ENCODE data around the gene CLTC. TPM values are rescaled to one million over a fixed set of nuclear protein-coding genes. Genes with fewer than 3 reads are reported as not detected.
A peak's percentile ranks its signal among the peaks of the same experiment; 100 is the strongest.

The CLTC gene
- total and polyA plus RNA-seq, 2 of the 13 experiments (the other 11 are each of a cell fraction or from before 2014, with no cell fraction given), result 134 to 283 TPM

DNA sequence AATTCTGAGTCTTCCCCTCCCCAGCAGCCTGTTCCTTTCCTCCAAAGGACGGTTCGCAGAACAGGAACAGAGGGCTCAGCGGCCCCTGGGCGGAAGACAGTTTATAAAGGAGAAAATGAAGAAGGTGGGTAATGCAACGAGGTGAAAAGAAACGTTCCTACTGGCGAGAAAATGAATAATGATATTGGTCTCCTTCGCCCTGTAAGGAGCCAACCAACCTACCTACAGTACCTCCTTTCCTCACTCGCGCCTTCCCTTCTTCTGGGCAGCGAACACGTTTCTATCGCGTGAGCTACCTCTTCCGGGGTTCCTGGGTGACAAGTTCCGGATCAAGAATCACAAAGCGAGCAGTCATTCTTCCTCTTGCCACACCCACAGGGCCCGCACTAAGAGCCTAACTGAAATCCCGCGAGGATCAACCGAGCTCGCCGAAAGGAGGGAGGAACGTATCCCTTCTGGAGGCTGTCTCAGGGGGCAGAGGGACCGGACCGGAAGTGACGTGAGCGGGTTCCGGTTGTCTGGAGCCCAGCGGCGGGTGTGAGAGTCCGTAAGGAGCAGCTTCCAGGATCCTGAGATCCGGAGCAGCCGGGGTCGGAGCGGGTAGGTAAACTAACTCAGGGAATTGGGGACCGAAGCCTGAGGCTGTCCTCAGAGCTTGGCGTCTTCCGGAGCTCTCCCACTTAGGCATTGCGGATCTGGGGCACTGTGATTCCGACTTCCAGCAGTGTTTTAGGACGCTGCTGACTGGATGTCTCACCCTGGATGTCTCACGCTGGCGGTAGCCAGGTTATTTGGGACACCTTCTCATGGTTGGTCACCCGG lies 87.7 kb downstream of the CLTC start, which contains the start of the genes PTRH2 and VMP1 (continued):
- TF ChIP-seq BHLHE40 (IDR thresholded peaks at IDR 0.05; ENCODE audit: low read length), result peak; percentile 97
- no peak for TF ChIP-seq ZNF432 (CRISPR knock-in tag; IDR thresholded peaks at IDR 0.05; ENCODE audit: borderline replicate concordance)

DNA sequence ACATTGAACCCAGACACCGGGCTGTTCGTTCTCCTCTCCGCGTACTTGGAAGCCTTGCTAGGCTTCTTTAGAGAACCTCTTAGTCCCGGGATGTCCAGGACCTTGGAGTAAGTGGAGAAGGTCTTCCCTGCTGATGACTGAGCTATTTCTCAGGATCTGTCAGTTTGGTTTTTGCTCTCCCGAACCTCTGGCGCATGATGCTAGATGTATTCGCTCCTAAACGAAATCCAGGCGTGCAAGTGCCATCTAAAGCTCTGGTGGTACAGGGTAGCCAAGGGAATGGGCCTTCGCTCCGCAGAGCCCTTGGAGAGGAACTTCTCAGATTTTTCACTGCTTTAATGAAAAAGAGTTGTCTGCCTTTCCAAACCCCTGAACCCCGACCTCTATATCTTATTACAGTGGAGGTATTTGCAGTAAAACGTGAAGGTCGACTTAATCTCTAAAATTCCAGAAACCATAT lies 88.3 kb downstream of the CLTC start:
- FAIRE-seq, result no peak
- H2AFZ ChIP-seq (ENCODE audit: low read length), result no peak overlapping the region
- H4K20me1 ChIP-seq (ENCODE audit: insufficient read depth, low read length), result peaks cover 30% of the 10 kb centered on the region
- peak overlapping the region; percentile 77 to 98 (median 86) for H3K4me3 ChIP-seq (replicated peaks in 1 of 3; ENCODE audit: insufficient read depth in 1 of 3, low read depth in 2 of 3, low read length in 3 of 3)
- ChIA-PET CTCF (ENCODE audit: low intra/inter-chr PET ratio, low total read pairs) (no interaction called here), POLR2A (interaction anchor here (1.0 to 2.8 kb wide), 31 partner anchors 9 to 684 kb away, joined by 3 to 53 read pairs (median 5); partner anchors contain the start of genes CLTC, DHX40, HEATR6 and RNFT1)
- in situ Hi-C loops (cut with HindIII; ENCODE audit: extremely low pct_ligation_motif_present, low pct_unique_long_range_greater_than_20kb) (loop anchor here (5.0 kb wide), 1 partner anchor 49 kb away; no protein-coding TSS in a partner anchor), intact Hi-C loops (cut with micrococcal nuclease; ENCODE audit: unreplicated experiment) (no loop called here)
- peak overlapping the region; percentile 94 for H3K27ac ChIP-seq (ENCODE audit: extremely low read length, insufficient read depth, low read length)
- peak overlapping the region; percentile 97 for H3K9ac ChIP-seq (ENCODE audit: insufficient read depth, low read depth, low read length)
- H3K36me3 ChIP-seq (replicated peaks in 1 of 2; ENCODE audit: control insufficient read depth in 1 of 2, insufficient read depth in 2 of 2, low read length in 2 of 2), result peaks cover 0 to 7% of the 10 kb centered on the region in 2 experiments; a peak in 2 of 5 replicates
- H3K27me3 ChIP-seq (ENCODE audit: control insufficient read depth in 1 of 2, insufficient read depth in 2 of 2, low read length in 2 of 2), result peaks cover 0 to 5% of the 10 kb centered on the region in 2 experiments; a peak in 1 of 5 replicates
- WGBS (ENCODE audit: low lambda C conversion rate), result under 1% methylated on average over 11 of the region's 15 CpGs
- no peak for DNase-seq (ENCODE audit: low spot score)
- peaks cover 95% of the 10 kb centered on the region for H3K79me2 ChIP-seq (ENCODE audit: insufficient read depth, low read length)
- H3K4me2 ChIP-seq (ENCODE audit: low read depth, low read length), result peak overlapping the region; percentile 85
- peak; percentile 21 for ATAC-seq
- BruUV-seq (replicated peaks), result no TSS peak
- peaks cover 75% of the 10 kb centered on the region for H3K4me1 ChIP-seq (ENCODE audit: insufficient read depth, low read length)
- no peaks in the 10 kb centered on the region for H3K9me3 ChIP-seq (ENCODE audit: low read length)
- TF ChIP-seq LCORL (IDR thresholded peaks at IDR 0.05), result no peak
- TF ChIP-seq LCORL (CRISPR knock-in tag; IDR thresholded peaks at IDR 0.05), result 0 out of 2 replicates have a peak, but pooled peaks have one; percentile 3
- 0 out of 2 replicates have a peak, but pooled peaks have one; percentile 9 for TF ChIP-seq SMC3 (IDR thresholded peaks at IDR 0.05; ENCODE audit: low read length)
- peak; percentile 49; the same call in 1 of the 2 replicates for TF ChIP-seq ZFP82 (CRISPR knock-in tag; IDR thresholded peaks at IDR 0.05; ENCODE audit: borderline replicate concordance)
- TF ChIP-seq ZNF598 (CRISPR knock-in tag; IDR thresholded peaks at IDR 0.05; ENCODE audit: borderline replicate concordance), result peak; percentile 1; the same call in 1 of the 2 replicates
- 0 out of 2 replicates have a peak, but pooled peaks have one; percentile 63 for TF ChIP-seq ZNF776 (CRISPR knock-in tag; IDR thresholded peaks at IDR 0.05)
- 0 out of 2 replicates have a peak, but pooled peaks have one; percentile 47 for TF ChIP-seq HES4 (CRISPR knock-in tag; IDR thresholded peaks at IDR 0.05; ENCODE audit: borderline replicate concordance)
- no peak for TF ChIP-seq CEBPB (IDR thresholded peaks at IDR 0.05; ENCODE audit: borderline replicate concordance, low read depth, low read length)
- TF ChIP-seq, protein P1, sequence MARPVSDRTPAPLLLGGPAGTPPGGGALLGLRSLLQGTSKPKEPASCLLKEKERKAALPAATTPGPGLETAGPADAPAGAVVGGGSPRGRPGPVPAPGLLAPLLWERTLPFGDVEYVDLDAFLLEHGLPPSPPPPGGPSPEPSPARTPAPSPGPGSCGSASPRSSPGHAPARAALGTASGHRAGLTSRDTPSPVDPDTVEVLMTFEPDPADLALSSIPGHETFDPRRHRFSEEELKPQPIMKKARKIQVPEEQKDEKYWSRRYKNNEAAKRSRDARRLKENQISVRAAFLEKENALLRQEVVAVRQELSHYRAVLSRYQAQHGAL (CRISPR knock-in tag; IDR thresholded peaks at IDR 0.05; ENCODE audit: not compliant biosample characterization), result peak; percentile 20
- TF ChIP-seq CERS6 (CRISPR knock-in tag; IDR thresholded peaks at IDR 0.05), result 0 out of 2 replicates have a peak, but pooled peaks have one; percentile 46
- TF ChIP-seq, protein P2, sequence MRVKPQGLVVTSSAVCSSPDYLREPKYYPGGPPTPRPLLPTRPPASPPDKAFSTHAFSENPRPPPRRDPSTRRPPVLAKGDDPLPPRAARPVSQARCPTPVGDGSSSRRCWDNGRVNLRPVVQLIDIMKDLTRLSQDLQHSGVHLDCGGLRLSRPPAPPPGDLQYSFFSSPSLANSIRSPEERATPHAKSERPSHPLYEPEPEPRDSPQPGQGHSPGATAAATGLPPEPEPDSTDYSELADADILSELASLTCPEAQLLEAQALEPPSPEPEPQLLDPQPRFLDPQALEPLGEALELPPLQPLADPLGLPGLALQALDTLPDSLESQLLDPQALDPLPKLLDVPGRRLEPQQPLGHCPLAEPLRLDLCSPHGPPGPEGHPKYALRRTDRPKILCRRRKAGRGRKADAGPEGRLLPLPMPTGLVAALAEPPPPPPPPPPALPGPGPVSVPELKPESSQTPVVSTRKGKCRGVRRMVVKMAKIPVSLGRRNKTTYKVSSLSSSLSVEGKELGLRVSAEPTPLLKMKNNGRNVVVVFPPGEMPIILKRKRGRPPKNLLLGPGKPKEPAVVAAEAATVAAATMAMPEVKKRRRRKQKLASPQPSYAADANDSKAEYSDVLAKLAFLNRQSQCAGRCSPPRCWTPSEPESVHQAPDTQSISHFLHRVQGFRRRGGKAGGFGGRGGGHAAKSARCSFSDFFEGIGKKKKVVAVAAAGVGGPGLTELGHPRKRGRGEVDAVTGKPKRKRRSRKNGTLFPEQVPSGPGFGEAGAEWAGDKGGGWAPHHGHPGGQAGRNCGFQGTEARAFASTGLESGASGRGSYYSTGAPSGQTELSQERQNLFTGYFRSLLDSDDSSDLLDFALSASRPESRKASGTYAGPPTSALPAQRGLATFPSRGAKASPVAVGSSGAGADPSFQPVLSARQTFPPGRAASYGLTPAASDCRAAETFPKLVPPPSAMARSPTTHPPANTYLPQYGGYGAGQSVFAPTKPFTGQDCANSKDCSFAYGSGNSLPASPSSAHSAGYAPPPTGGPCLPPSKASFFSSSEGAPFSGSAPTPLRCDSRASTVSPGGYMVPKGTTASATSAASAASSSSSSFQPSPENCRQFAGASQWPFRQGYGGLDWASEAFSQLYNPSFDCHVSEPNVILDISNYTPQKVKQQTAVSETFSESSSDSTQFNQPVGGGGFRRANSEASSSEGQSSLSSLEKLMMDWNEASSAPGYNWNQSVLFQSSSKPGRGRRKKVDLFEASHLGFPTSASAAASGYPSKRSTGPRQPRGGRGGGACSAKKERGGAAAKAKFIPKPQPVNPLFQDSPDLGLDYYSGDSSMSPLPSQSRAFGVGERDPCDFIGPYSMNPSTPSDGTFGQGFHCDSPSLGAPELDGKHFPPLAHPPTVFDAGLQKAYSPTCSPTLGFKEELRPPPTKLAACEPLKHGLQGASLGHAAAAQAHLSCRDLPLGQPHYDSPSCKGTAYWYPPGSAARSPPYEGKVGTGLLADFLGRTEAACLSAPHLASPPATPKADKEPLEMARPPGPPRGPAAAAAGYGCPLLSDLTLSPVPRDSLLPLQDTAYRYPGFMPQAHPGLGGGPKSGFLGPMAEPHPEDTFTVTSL (CRISPR knock-in tag; IDR thresholded peaks at IDR 0.05; ENCODE audit: borderline replicate concordance), result 0 out of 2 replicates have a peak, but pooled peaks have one; percentile 57
